Gastrocnemius medialis (tissue), 4 donors: ENCODE data around the gene OPCML. TPM values are rescaled to one million over a fixed set of nuclear protein-coding genes. Genes with fewer than 3 reads are reported as not detected.

ENCODE experiments used
- ATAC-seq, 2 donors: fragments of 150-250 bp; one replicate each; pipeline ENCODE4 v1.9.1; 2016
- DNase-seq, 2 donors: peaks; one replicate each; pipeline ENCODE4 v3.0.0-alpha.2; 2019
- H3K27ac ChIP-seq, 4 donors: fragments of 200-600 bp; sonication (generic); 1 replicate in 1 of 4; 2 replicates in 3 of 4; pipeline ENCODE4 v1.5.1; 2016 to 2018; ENCODE audit warnings: mild to moderate bottlenecking in 2 of 4, moderate library complexity in 1 of 4
- H3K27me3 ChIP-seq, 3 donors: fragments of 200-600 bp; sonication (generic) in 2 of 3; 1 replicate in 1 of 3; 2 replicates in 2 of 3; pipeline versions ENCODE4 v1.5.1 to v1.6.0; 2016 to 2019; ENCODE audit warnings: mild to moderate bottlenecking in 1 of 3, moderate library complexity in 1 of 3
- H3K36me3 ChIP-seq, 2 donors: fragments of 200-600 bp; sonication (generic) in 1 of 2; one replicate each; pipeline ENCODE4 v1.5.1; 2017 to 2018
- H3K4me1 ChIP-seq, 2 donors: fragments of 200-600 bp; sonication (generic) in 1 of 2; one replicate each; pipeline ENCODE4 v1.5.1; 2016 to 2017; ENCODE audit warnings: mild to moderate bottlenecking in 2 of 2
- H3K4me3 ChIP-seq, 4 donors: fragments of 200-600 bp; sonication (generic) in 3 of 4; 1 replicate in 1 of 4; 2 replicates in 3 of 4; pipeline ENCODE4 v1.5.1; 2016 to 2019; ENCODE audit warnings: mild to moderate bottlenecking in 2 of 4
- H3K9me3 ChIP-seq, 3 donors: fragments of 200-600 bp; sonication (generic) in 2 of 3; 1 replicate in 1 of 3; 2 replicates in 2 of 3; pipeline ENCODE4 v1.5.1; 2016 to 2019
- POLR2A ChIP-seq, 2 donors: fragments of 450-650 bp; IDR thresholded peaks; one replicate each; pipeline ENCODE4 v1.6.1; 2017; ENCODE audit warnings: antibody characterized with exemption in 2 of 2, mild to moderate bottlenecking in 2 of 2, moderate library complexity in 2 of 2
- in situ Hi-C, 4 donors: fragments of 200-750 bp; cut with MboI; loops; one replicate each; pipeline versions ENCODE4 v1.15.0 to v1.8.0; 2017; ENCODE audit warnings: low sequenced_read_pairs in 4 of 4
- intact Hi-C: fragments of 100-400 bp; cut with DNase I; formaldehyde crosslinking; loops from one replicate; pipeline ENCODE4 v1.15.1; 2023; ENCODE audit warnings: low total_unique reads
- total RNA-seq, 4 donors: library from RNA; depleted of rRNA; stranded (reverse); fragments of >200 nt; gene quantifications; one replicate each; pipeline versions ENCODE4 v1.1.0 to v1.2.3, GENCODE V29; 2016
- TF ChIP-seq, protein P1 (sequence below), 5 experiments: fragments of 450-650 bp in 3 of 5; fragments of 200-600 bp in 2 of 5; sonication (generic) in 2 of 5; IDR thresholded peaks in 4 of 5; conservative IDR thresholded peaks in 1 of 5; 1 replicate in 4 of 5; 2 replicates in 1 of 5; pipeline ENCODE4 v1.5.1; 2016 to 2019; ENCODE audit warnings: antibody characterized with exemption in 5 of 5, mild to moderate bottlenecking in 3 of 5, moderate library complexity in 3 of 5

Gene OPCML
- total RNA-seq, 4 donors from 2014 or later, result not detected

DNA sequence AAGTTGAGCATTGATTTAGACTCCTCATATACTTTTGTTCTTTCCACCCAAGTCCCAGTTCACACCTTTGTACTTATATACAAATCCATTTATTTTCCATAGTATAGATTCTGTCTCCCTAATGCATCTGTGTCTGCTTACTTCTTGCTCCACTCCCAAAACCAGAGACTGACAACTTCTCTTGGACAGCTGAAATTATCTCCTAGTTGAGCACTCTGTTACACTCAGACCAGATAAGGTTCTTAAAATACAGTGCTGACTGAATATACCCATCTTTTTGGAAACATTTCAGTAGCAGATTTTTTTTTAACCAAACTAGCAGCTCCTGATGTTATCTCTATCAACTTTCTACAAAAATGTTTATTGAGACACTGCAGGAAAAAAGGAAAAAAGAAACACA lies 106.3 kb downstream of the OPCML start:
- in situ Hi-C loops (no loop called here), intact Hi-C loops (no loop called here)
- no peak overlapping the region for H3K27ac ChIP-seq
- TF ChIP-seq POLR2A (IDR thresholded peaks at IDR 0.05), result no peak
- TF ChIP-seq, protein P1, sequence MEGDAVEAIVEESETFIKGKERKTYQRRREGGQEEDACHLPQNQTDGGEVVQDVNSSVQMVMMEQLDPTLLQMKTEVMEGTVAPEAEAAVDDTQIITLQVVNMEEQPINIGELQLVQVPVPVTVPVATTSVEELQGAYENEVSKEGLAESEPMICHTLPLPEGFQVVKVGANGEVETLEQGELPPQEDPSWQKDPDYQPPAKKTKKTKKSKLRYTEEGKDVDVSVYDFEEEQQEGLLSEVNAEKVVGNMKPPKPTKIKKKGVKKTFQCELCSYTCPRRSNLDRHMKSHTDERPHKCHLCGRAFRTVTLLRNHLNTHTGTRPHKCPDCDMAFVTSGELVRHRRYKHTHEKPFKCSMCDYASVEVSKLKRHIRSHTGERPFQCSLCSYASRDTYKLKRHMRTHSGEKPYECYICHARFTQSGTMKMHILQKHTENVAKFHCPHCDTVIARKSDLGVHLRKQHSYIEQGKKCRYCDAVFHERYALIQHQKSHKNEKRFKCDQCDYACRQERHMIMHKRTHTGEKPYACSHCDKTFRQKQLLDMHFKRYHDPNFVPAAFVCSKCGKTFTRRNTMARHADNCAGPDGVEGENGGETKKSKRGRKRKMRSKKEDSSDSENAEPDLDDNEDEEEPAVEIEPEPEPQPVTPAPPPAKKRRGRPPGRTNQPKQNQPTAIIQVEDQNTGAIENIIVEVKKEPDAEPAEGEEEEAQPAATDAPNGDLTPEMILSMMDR (IDR thresholded peaks at IDR 0.05 in 4 of 5, conservative IDR thresholded peaks at IDR 0.05 in 1 of 5), result no peak
- no peak overlapping the region for H3K4me3 ChIP-seq
- no peak for ATAC-seq
- no peaks in the 10 kb centered on the region for H3K36me3 ChIP-seq
- H3K27me3 ChIP-seq, result no peaks in the 10 kb centered on the region
- no peaks in the 10 kb centered on the region for H3K4me1 ChIP-seq
- DNase-seq, result no peak
- no peaks in the 10 kb centered on the region for H3K9me3 ChIP-seq

DNA sequence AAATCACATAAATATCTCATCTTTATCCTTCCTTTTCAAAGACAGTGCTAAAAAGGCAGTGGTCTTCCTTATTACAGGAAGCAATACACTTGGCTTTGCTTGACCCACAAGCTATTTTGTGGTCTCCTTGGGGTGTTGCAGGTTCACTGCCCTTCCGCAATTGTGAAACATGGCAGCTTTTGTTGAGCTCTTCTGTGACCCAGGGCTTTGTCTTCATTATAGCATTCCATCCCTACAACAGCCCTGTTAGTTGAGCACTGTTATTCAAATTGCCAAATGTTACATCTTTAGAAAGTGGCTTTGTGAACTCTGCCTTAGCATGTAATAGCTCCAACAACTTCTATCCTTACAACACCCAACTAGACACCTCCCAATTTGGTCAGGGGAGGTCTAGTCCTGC lies 107.1 kb downstream of the OPCML start:
- in situ Hi-C loops (no loop called here), intact Hi-C loops (no loop called here)
- no peak for TF ChIP-seq POLR2A (IDR thresholded peaks at IDR 0.05)
- TF ChIP-seq, protein P1 (IDR thresholded peaks at IDR 0.05 in 4 of 5, conservative IDR thresholded peaks at IDR 0.05 in 1 of 5), result no peak
- DNase-seq (no peak), ATAC-seq (no peak)
- H3K27me3 ChIP-seq, result no peaks in the 10 kb centered on the region
- H3K4me1 ChIP-seq, result no peaks in the 10 kb centered on the region
- H3K36me3 ChIP-seq, result no peaks in the 10 kb centered on the region
- H3K4me3 ChIP-seq, result no peak overlapping the region
- H3K27ac ChIP-seq, result no peak overlapping the region
- H3K9me3 ChIP-seq, result no peaks in the 10 kb centered on the region

DNA sequence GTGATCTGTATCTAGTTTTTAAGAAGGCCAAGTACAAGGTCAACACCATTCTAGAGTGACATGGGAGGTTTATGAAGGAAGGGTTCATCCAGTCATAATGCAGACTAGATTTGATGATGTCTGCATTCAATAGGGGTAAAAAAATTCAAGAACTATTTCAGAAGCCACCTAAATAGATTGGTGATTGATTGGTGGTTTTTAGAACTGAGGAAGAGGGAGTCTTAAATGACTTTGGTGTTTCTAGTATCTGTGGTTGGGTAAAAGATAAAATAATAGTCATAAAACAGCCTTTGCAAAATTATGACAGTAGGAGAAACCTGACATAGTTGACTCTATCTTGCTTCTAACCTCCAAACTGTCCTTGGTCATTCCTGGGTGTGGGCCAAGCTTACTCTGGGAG lies 114.1 kb downstream of the OPCML start:
- ATAC-seq, result no peak
- Histone ChIP-seq H3K4me3 (no peak overlapping the region), H3K9me3 (no peaks in the 10 kb centered on the region), H3K36me3 (no peaks in the 10 kb centered on the region), H3K4me1 (no peaks in the 10 kb centered on the region), H3K27ac (no peak overlapping the region), H3K27me3 (no peaks in the 10 kb centered on the region)
- intact Hi-C loops, result no loop called here
- no peak for DNase-seq
- in situ Hi-C loops, result no loop called here
- TF ChIP-seq, protein P1 (IDR thresholded peaks at IDR 0.05 in 4 of 5, conservative IDR thresholded peaks at IDR 0.05 in 1 of 5), result no peak
- no peak for TF ChIP-seq POLR2A (IDR thresholded peaks at IDR 0.05)

DNA sequence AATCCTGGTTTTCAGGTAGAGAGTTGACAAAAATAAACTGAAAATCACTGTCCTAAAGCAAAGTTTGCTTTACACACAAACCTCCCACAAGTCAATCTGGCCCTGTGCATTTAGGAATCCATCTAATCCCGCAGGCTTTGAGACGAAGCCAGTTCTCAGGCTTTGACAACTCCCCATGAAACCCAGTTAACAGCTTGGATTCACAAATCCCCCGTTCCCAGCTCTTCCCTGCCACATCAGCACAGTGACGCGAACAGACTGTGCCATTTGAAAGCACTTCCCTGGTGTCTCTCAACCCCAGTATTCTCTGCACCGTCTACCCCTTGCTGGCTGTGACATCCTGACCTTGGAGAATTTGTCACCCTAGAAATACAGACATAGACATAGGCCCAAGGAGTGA lies 117.8 kb downstream of the OPCML start:
- TF ChIP-seq, protein P1 (IDR thresholded peaks at IDR 0.05 in 4 of 5, conservative IDR thresholded peaks at IDR 0.05 in 1 of 5), result no peak
- TF ChIP-seq POLR2A (IDR thresholded peaks at IDR 0.05), result no peak
- Histone ChIP-seq H3K27me3 (no peaks in the 10 kb centered on the region), H3K4me1 (no peaks in the 10 kb centered on the region), H3K36me3 (no peaks in the 10 kb centered on the region), H3K9me3 (no peaks in the 10 kb centered on the region), H3K27ac (no peak overlapping the region), H3K4me3 (no peak overlapping the region)
- in situ Hi-C loops, result no loop called here
- intact Hi-C loops, result no loop called here
- DNase-seq (no peak), ATAC-seq (no peak)

DNA sequence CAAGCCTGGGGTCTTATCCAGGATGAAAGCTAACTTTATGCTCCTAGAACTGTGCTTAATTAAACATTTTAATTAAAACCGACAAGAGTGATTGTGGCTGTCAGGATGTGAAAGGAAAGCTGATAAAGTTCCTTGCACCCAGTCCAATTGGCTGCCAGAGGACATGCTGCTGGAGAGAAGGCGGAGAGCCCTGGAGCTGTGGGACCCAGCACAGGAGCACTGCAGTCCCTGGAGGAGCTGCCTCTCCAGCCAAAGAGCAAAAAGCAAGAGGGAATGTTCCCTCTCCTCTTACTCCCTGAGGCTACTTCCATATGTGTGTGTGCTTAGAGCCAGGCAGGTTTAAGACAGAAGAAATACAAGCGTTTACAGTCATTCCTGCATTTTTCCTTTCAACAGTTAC lies 118.6 kb downstream of the OPCML start:
- Histone ChIP-seq H3K27me3 (no peaks in the 10 kb centered on the region), H3K36me3 (no peaks in the 10 kb centered on the region), H3K27ac (no peak overlapping the region), H3K4me3 (no peak overlapping the region), H3K9me3 (no peaks in the 10 kb centered on the region), H3K4me1 (no peaks in the 10 kb centered on the region)
- intact Hi-C loops, result no loop called here
- in situ Hi-C loops, result no loop called here
- ATAC-seq (no peak), DNase-seq (no peak)
- TF ChIP-seq, protein P1 (IDR thresholded peaks at IDR 0.05 in 4 of 5, conservative IDR thresholded peaks at IDR 0.05 in 1 of 5), result no peak
- TF ChIP-seq POLR2A (IDR thresholded peaks at IDR 0.05), result no peak
